HepG2 (cell line): ENCODE measurements around the gene TNS1.

Experiments
- CTCF ChIP-seq: sonication (generic); formaldehyde crosslinking; IDR thresholded peaks from 2 replicates; pipeline ENCODE4 v1.5.0; 2020; ENCODE audit warnings: mild to moderate bottlenecking, missing genetic modification reagents, moderate library complexity
- E2F1 ChIP-seq: sonication (generic); formaldehyde crosslinking; IDR thresholded peaks from 2 replicates; pipeline ENCODE4 v1.5.0; 2020; ENCODE audit warnings: missing genetic modification reagents
- E2F5 ChIP-seq: sonication (generic); formaldehyde crosslinking; conservative IDR thresholded peaks from 2 replicates; pipeline ENCODE4 v1.4.0; 2020; ENCODE audit warnings: missing genetic modification reagents
- HNRNPK ChIP-seq: fragments of 200-400 bp; formaldehyde crosslinking; IDR thresholded peaks from 2 replicates; pipeline ENCODE4 v1.6.1; 2018; ENCODE audit warnings: low read length, low read depth, moderate library complexity, mild to moderate bottlenecking; ENCODE audit not compliant: poor library complexity, severe bottlenecking
- MAZ ChIP-seq, 2 experiments: sonication (generic) in 1 of 2; formaldehyde crosslinking in 1 of 2; IDR thresholded peaks; 2 replicates each; pipeline versions ENCODE4 v1.5.0 to v1.6.1; 2012 to 2020; ENCODE audit warnings: low read depth in 2 of 2, mild to moderate bottlenecking in 2 of 2, borderline replicate concordance in 1 of 2, improper control_type of control experiment in 1 of 2, low read length in 1 of 2, missing genetic modification reagents in 1 of 2, moderate library complexity in 1 of 2
- NR1H2 ChIP-seq: sonication (generic); formaldehyde crosslinking; IDR thresholded peaks from 2 replicates; pipeline ENCODE4 v1.8.1; 2022; ENCODE audit warnings: low read depth, missing genetic modification reagents, borderline replicate concordance
- RORA ChIP-seq: sonication (generic); formaldehyde crosslinking; IDR thresholded peaks from 2 replicates; pipeline ENCODE4 v1.5.0; 2020; ENCODE audit warnings: mild to moderate bottlenecking, missing genetic modification reagents, moderate library complexity
- ZBTB8A ChIP-seq: sonication (generic); formaldehyde crosslinking; IDR thresholded peaks from 2 replicates; pipeline ENCODE4 v1.4.0; 2020; ENCODE audit warnings: mild to moderate bottlenecking, low read depth, missing genetic modification reagents, borderline replicate concordance
- ZNF704 ChIP-seq: sonication (generic); formaldehyde crosslinking; IDR thresholded peaks from 2 replicates; pipeline ENCODE4 v1.8.1; 2023; ENCODE audit warnings: mild to moderate bottlenecking, inconsistent platforms, moderate library complexity, missing genetic modification reagents, borderline replicate concordance

GRCh38 chr2:218012284-218012683 lies 9.5 kb upstream of the TNS1 start:
- no peak for TF ChIP-seq HNRNPK
- TF ChIP-seq MAZ (IDR thresholded peaks at IDR 0.05; ENCODE audit: borderline replicate concordance, low read depth, low read length) = no peak
- no peak for TF ChIP-seq MAZ (CRISPR knock-in tag; IDR thresholded peaks at IDR 0.05; ENCODE audit: low read depth)
- TF ChIP-seq RORA = no peak
- TF ChIP-seq NR1H2 (CRISPR knock-in tag) = no peak
- TF ChIP-seq ZBTB8A (CRISPR knock-in tag) = no peak
- no peak for TF ChIP-seq CTCF (CRISPR knock-in tag)
- TF ChIP-seq E2F5 (CRISPR knock-in tag) = no peak
- TF ChIP-seq ZNF704 = no peak
- no peak for TF ChIP-seq E2F1 (CRISPR knock-in tag)
